HEK293T (cell line): ENCODE data around the gene VEPH1.

ENCODE experiments used
- CTCF ChIA-PET: fragments of 350-600 bp; formaldehyde crosslinking; extraction: SDS; loops from one replicate; lab custom pipeline; 2021; ENCODE audit warnings: antibody characterized with exemption, inconsistent platforms; lab: Yijun Ruan, JAX
- POLR2A ChIA-PET: fragments of 350-600 bp; formaldehyde crosslinking; extraction: SDS; loops from one replicate; lab custom pipeline; 2020; ENCODE audit warnings: antibody characterized with exemption, inconsistent platforms; lab: Yijun Ruan, JAX
- DNase-seq: peaks from one replicate; pipeline ENCODE4 v3.0.0; 2012; ENCODE audit warnings: mixed read lengths; ENCODE audit errors: extremely low spot score
- ARNT ChIP-seq: fragments of 450-650 bp; IDR thresholded peaks from 2 replicates; pipeline ENCODE4 v1.6.1; 2017; ENCODE audit warnings: mild to moderate bottlenecking
- BHLHE40 ChIP-seq: fragments of 450-650 bp; IDR thresholded peaks from 2 replicates; pipeline ENCODE4 v1.6.1; 2016; ENCODE audit warnings: mild to moderate bottlenecking, moderate library complexity, borderline replicate concordance
- CTBP1 ChIP-seq: fragments of 450-650 bp; IDR thresholded peaks from 2 replicates; pipeline ENCODE4 v1.6.1; 2016; ENCODE audit warnings: borderline replicate concordance
- ELF4 ChIP-seq: fragments of 450-650 bp; IDR thresholded peaks from 2 replicates; pipeline ENCODE4 v1.6.1; 2017; ENCODE audit warnings: antibody characterized with exemption
- FOXA1 ChIP-seq: fragments of 450-650 bp; IDR thresholded peaks from 2 replicates; pipeline ENCODE4 v1.6.1; 2016; ENCODE audit warnings: mild to moderate bottlenecking
- FOXK2 ChIP-seq: fragments of 450-650 bp; IDR thresholded peaks from 2 replicates; pipeline ENCODE4 v1.6.1; 2016; ENCODE audit warnings: mild to moderate bottlenecking
- FOXM1 ChIP-seq: fragments of 450-650 bp; IDR thresholded peaks from 2 replicates; pipeline ENCODE4 v1.6.1; 2017; ENCODE audit warnings: mild to moderate bottlenecking, borderline replicate concordance
- HDGF ChIP-seq: fragments of 450-650 bp; IDR thresholded peaks from 2 replicates; pipeline ENCODE4 v1.6.1; 2017; ENCODE audit warnings: antibody characterized with exemption, borderline replicate concordance
- L3MBTL2 ChIP-seq: fragments of 450-650 bp; conservative IDR thresholded peaks from 2 replicates; pipeline ENCODE4 v1.6.1; 2016; ENCODE audit warnings: mild to moderate bottlenecking
- LEF1 ChIP-seq: fragments of 450-650 bp; IDR thresholded peaks from 2 replicates; pipeline ENCODE4 v1.6.1; 2017; ENCODE audit warnings: mild to moderate bottlenecking, borderline replicate concordance
- NFRKB ChIP-seq: fragments of 450-650 bp; IDR thresholded peaks from 2 replicates; pipeline ENCODE4 v1.6.1; 2016; ENCODE audit warnings: mild to moderate bottlenecking, moderate library complexity
- PKNOX1 ChIP-seq: fragments of 450-650 bp; IDR thresholded peaks from 2 replicates; pipeline ENCODE4 v1.6.1; 2016
- SP1 ChIP-seq: fragments of 450-650 bp; IDR thresholded peaks from 2 replicates; pipeline ENCODE4 v1.6.1; 2017
- SUZ12 ChIP-seq: fragments of 450-650 bp; IDR thresholded peaks from 2 replicates; pipeline ENCODE4 v1.6.1; 2016; ENCODE audit warnings: mild to moderate bottlenecking
- TARDBP ChIP-seq: fragments of 450-650 bp; IDR thresholded peaks from 2 replicates; pipeline ENCODE4 v1.6.1; 2016
- ZNF384 ChIP-seq: fragments of 450-650 bp; IDR thresholded peaks from 2 replicates; pipeline ENCODE4 v1.6.1; 2016

VEPH1 gene

DNA sequence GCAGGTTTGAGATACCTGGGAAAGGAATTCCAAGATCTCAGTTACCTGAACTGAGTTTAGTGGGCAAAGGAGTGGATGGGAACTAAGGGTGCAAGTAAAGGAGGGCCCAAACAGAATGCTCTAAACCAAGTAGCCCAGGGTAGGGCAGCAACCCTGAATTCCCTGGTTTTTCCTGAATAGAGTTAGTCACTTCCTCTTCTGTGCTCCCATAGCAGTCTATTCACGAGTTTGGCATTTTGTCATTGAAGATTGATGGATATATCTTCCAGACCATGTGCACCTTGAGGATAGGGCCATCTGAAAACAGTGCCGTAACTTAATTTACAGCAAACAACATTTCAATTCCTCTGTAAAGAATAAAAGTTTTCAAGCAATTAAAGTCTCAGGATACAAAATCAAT is 85.1 kb downstream of the VEPH1 start:
- no peak for TF ChIP-seq SP1
- no peak for TF ChIP-seq FOXM1
- TF ChIP-seq ELF4, result no peak
- TF ChIP-seq LEF1, result no peak
- no peak for TF ChIP-seq ARNT
- no peak for TF ChIP-seq CTBP1
- no peak for TF ChIP-seq TARDBP
- no peak for TF ChIP-seq SUZ12
- TF ChIP-seq HDGF, result no peak
- no peak for TF ChIP-seq NFRKB
- no peak for TF ChIP-seq ZNF384
- TF ChIP-seq L3MBTL2, result no peak
- no peak for TF ChIP-seq PKNOX1
- CTCF ChIA-PET, result no interaction called here
- POLR2A ChIA-PET, result no interaction called here
- no peak for DNase-seq

- POLR2A ChIA-PET, result no interaction called here
- DNase-seq, result no peak
- TF ChIP-seq FOXK2 (no peak), ARNT (no peak)
- CTCF ChIA-PET, result no interaction called here
Measured at GRCh38 chr3:157417247-157417646, 86.0 kb downstream of the VEPH1 start.

GRCh38 chr3:157416347-157417087 is 86.7 kb downstream of the VEPH1 start:
- no peak for DNase-seq
- ChIA-PET CTCF (interaction anchor here (0.6 kb wide), 1 partner anchor 311 kb away, joined by 4 read pairs; no protein-coding TSS in a partner anchor), POLR2A (no interaction called here)
- no peak for TF ChIP-seq HDGF
- no peak for TF ChIP-seq FOXK2
- no peak for TF ChIP-seq SP1
- TF ChIP-seq PKNOX1, result no peak

GRCh38 chr3:157414861-157415260 is 88.4 kb downstream of the VEPH1 start:
- CTCF ChIA-PET, result no interaction called here
- POLR2A ChIA-PET, result no interaction called here
- TF ChIP-seq NFRKB (no peak), ARNT (no peak), FOXA1 (no peak), HDGF (no peak), CTBP1 (no peak), FOXM1 (no peak), ZNF384 (no peak), SP1 (no peak), SUZ12 (no peak)
- DNase-seq, result no peak

DNA sequence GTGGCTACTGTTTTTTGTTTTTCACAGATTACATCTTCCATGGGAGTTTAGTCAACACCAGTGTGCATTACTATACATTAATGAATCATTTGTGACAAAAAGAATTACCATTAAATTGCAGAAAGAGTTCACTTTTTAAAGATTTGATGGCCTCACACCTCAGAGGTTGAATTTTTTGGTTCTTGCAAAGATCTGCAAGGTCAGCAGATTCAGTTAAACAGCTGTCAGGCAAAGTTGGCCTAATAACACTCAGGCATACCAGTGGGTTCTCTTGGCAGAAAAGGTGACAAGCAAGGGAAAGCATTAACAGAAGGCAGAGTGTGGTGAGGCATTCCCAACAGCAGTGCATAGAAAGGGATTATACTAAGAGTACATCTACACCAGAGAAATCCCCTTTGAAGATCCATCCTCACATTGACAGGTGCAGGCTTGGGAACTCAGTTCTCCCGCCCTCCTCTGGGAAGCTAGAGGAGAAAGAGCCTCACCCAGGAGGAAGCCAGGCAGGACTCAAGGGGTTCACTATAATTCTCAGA is 90.8 kb downstream of the VEPH1 start:
- CTCF ChIA-PET, result no interaction called here
- POLR2A ChIA-PET, result no interaction called here
- TF ChIP-seq ZNF384, result no peak
- TF ChIP-seq BHLHE40, result no peak
- no peak for DNase-seq

GRCh38 chr3:157410945-157411344 is 92.3 kb downstream of the VEPH1 start:
- no peak for TF ChIP-seq HDGF
- no peak for TF ChIP-seq BHLHE40
- TF ChIP-seq FOXK2, result no peak
- TF ChIP-seq TARDBP, result no peak
- no peak for TF ChIP-seq L3MBTL2
- TF ChIP-seq ELF4, result no peak
- no peak for TF ChIP-seq SUZ12
- no peak for TF ChIP-seq PKNOX1
- TF ChIP-seq LEF1, result no peak
- TF ChIP-seq ZNF384, result no peak
- TF ChIP-seq FOXM1, result no peak
- TF ChIP-seq SP1, result no peak
- TF ChIP-seq FOXA1, result no peak
- TF ChIP-seq NFRKB, result no peak
- no peak for TF ChIP-seq CTBP1
- TF ChIP-seq ARNT, result no peak
- ChIA-PET POLR2A (no interaction called here), CTCF (no interaction called here)
- DNase-seq, result no peak

DNA sequence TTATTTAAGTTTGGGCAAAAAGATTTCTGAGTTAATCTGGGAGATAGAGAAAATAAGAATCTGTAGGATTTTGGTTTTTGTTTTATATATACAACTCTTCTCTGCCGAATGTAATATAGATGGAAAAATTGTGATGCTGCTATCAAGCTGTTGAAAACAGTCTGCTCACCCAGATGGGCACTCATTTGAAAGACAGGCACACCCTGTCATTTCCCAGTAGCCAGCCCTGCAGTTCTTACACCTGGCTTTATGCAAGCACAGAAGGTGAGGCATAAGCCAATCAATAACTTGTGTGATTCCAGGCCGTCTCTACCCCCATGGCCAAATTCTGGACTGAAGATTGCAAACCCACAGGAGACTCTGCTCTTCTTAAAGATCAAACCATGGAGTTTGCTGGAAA is 93.7 kb downstream of the VEPH1 start:
- no peak for TF ChIP-seq ARNT
- no peak for TF ChIP-seq SUZ12
- no peak for TF ChIP-seq NFRKB
- no peak for TF ChIP-seq HDGF
- no peak for TF ChIP-seq PKNOX1
- TF ChIP-seq FOXM1, result no peak
- TF ChIP-seq ZNF384, result no peak
- TF ChIP-seq LEF1, result no peak
- TF ChIP-seq ELF4, result no peak
- TF ChIP-seq BHLHE40, result no peak
- TF ChIP-seq FOXK2, result no peak
- TF ChIP-seq CTBP1, result no peak
- no peak for TF ChIP-seq TARDBP
- TF ChIP-seq SP1, result no peak
- TF ChIP-seq L3MBTL2, result no peak
- no peak for TF ChIP-seq FOXA1
- ChIA-PET CTCF (no interaction called here), POLR2A (no interaction called here)
- no peak for DNase-seq
